ENCODE results near the gene IL6ST. TPM values are rescaled to one million over a fixed set of nuclear protein-coding genes. Genes with fewer than 3 reads are reported as not detected.

The IL6ST gene
- total RNA-seq, 1 experiment from 2014 or later = 60.2 TPM

DNA sequence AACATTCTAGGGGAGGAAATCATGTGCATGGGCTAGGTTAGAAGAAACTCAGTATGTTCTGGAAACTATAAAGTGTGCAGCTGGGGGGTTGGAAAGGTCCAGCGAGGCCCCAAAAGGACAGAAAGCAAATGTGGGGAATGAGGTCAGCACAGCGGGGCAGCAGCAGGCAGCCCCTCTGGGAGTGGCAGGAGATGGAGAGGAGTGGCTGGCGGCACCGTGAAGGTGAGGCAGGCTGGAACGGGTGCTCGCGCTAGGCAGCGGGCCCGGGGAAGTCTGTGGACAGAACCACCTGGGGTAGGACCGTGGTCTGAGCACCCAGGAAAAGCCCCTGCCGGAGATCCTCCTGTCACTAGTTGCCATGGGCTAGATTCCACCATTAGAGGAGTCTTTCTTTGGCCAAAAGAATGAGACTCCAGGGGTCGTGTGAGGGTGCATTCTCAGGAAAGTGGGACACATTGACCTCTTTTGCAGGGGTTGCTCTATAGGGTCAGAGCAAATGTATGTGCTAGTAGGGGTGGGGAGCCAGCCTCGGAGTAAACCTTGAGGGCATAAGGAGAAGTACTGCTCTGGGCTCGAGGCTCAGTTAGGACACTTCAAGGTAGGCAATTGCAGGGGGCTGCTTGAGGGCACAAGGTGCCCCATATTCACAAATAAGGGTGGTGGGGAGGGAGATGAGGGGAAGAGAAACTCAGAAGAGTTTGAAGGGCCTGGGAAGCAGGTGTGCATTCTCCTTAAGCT is 61.2 kb downstream of the IL6ST start:
- TF ChIP-seq, protein P1, sequence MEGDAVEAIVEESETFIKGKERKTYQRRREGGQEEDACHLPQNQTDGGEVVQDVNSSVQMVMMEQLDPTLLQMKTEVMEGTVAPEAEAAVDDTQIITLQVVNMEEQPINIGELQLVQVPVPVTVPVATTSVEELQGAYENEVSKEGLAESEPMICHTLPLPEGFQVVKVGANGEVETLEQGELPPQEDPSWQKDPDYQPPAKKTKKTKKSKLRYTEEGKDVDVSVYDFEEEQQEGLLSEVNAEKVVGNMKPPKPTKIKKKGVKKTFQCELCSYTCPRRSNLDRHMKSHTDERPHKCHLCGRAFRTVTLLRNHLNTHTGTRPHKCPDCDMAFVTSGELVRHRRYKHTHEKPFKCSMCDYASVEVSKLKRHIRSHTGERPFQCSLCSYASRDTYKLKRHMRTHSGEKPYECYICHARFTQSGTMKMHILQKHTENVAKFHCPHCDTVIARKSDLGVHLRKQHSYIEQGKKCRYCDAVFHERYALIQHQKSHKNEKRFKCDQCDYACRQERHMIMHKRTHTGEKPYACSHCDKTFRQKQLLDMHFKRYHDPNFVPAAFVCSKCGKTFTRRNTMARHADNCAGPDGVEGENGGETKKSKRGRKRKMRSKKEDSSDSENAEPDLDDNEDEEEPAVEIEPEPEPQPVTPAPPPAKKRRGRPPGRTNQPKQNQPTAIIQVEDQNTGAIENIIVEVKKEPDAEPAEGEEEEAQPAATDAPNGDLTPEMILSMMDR (conservative IDR thresholded peaks at IDR 0.05) = no peak
- no peak for TF ChIP-seq EZH2 (IDR thresholded peaks at IDR 0.05; ENCODE audit: low read depth)
- Histone ChIP-seq H3K36me3 (ENCODE audit: low read depth) (no peaks in the 10 kb centered on the region), H3K4me3 (no peak overlapping the region), H3K4me1 (replicated peaks; ENCODE audit: insufficient read depth) (peaks cover 23% of the 10 kb centered on the region), H3K79me2 (ENCODE audit: low read depth) (no peaks in the 10 kb centered on the region), H3K4me2 (peak overlapping the region; percentile 50), H3K9me3 (ENCODE audit: insufficient read depth, low read depth) (no peaks in the 10 kb centered on the region), H3K27me3 (ENCODE audit: insufficient read depth, low read depth) (no peaks in the 10 kb centered on the region), H2AFZ (no peak overlapping the region), H3K27ac (peak overlapping the region; percentile 15; the same call in 1 of the 2 replicates), H3K9me2 (ENCODE audit: insufficient read depth) (no peaks in the 10 kb centered on the region), H3F3A (ENCODE audit: insufficient read depth, low read depth) (peaks cover 22% of the 10 kb centered on the region), H4K20me1 (ENCODE audit: insufficient read depth) (no peaks in the 10 kb centered on the region)
- CTCF ChIA-PET = no interaction called here
- no TSS peak for BruUV-seq (replicated peaks)
- intact Hi-C loops (cut with micrococcal nuclease; ENCODE audit: unreplicated experiment) = loop anchor here (10.0 kb wide), 2 partner anchors 941 to 1341 kb away; no protein-coding TSS in a partner anchor
- no peak for DNase-seq
- POLR2A ChIA-PET (ENCODE audit: unreplicated experiment) = no interaction called here

DNA sequence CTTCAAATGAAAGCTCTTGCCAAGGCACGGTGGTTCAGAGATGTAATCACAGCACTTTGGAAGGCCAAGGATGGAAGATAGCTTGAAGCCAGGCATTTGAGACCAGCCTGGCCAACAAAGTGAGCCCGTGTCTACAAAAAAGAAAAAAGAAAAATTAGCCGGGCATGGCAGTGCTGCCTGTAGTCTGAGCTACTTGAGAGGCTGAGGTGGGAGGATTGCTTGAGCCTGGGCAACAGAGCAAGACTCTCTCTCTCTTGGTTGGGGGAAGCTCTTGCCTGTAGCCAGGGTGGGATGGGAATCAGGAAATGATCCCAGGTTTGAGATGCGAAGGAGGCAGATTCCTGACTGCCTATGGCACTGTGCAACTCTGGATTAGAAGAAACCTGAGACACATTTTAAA is 62.1 kb downstream of the IL6ST start:
- Histone ChIP-seq H3K36me3 (ENCODE audit: low read depth) (no peaks in the 10 kb centered on the region), H4K20me1 (ENCODE audit: insufficient read depth) (no peaks in the 10 kb centered on the region), H3K4me1 (replicated peaks; ENCODE audit: insufficient read depth) (peaks cover 23% of the 10 kb centered on the region), H3K9me3 (ENCODE audit: insufficient read depth, low read depth) (no peaks in the 10 kb centered on the region), H3K9me2 (ENCODE audit: insufficient read depth) (no peaks in the 10 kb centered on the region), H3K4me2 (no peak overlapping the region), H3F3A (ENCODE audit: insufficient read depth, low read depth) (peaks cover 17% of the 10 kb centered on the region), H3K4me3 (no peak overlapping the region), H3K27me3 (ENCODE audit: insufficient read depth, low read depth) (no peaks in the 10 kb centered on the region), H3K27ac (no peak overlapping the region), H3K79me2 (ENCODE audit: low read depth) (no peaks in the 10 kb centered on the region), H2AFZ (no peak overlapping the region)
- no TSS peak for BruUV-seq (replicated peaks)
- TF ChIP-seq EZH2 (IDR thresholded peaks at IDR 0.05; ENCODE audit: low read depth) = no peak
- TF ChIP-seq, protein P1 (conservative IDR thresholded peaks at IDR 0.05) = no peak
- intact Hi-C loops (cut with micrococcal nuclease; ENCODE audit: unreplicated experiment) = loop anchor here (10.0 kb wide), 2 partner anchors 942 to 1342 kb away; no protein-coding TSS in a partner anchor
- POLR2A ChIA-PET (ENCODE audit: unreplicated experiment) = no interaction called here
- no peak for DNase-seq
- CTCF ChIA-PET = no interaction called here

DNA sequence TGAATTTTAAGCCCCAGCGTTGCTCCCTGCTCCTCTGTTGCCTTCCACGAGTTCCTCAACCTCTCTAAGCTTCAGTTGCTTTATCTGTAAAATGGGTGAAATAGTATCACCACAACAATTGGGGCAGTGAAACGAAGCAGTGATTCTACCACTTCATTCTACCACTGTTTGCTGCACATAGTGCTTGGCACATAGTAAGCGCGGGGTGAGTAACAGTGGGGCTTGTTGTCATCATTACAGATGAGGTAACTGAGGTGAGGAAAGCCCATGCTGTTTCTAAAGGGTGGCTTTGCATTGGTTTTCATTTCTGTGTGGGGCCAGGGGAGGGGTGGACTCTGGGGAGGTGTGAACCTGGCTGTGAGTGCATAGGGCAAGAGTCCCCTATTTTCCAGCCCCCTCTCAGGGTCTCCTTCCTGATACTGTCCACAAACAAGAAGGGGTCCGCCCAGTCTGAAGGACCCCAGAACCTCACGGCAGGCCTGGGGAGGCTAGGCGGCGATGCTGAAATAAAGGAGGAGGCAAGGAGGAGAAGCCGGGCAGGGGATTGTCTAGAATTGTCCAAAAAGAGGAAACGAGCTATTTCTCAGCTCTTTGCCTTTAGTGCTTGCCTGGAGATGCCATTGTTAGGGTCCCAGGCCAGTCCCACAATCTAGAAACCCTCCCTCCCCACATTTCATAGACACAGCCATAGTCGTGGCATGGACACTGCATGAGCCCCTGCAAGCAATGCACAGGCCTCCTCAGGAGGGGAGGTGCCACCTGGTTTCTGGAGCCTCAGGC is 65.6 kb downstream of the IL6ST start:
- Histone ChIP-seq H3K9me3 (ENCODE audit: insufficient read depth, low read depth) (no peaks in the 10 kb centered on the region), H3K9me2 (ENCODE audit: insufficient read depth) (no peaks in the 10 kb centered on the region), H2AFZ (no peak overlapping the region), H3K27me3 (ENCODE audit: insufficient read depth, low read depth) (no peaks in the 10 kb centered on the region), H3K27ac (no peak overlapping the region), H4K20me1 (ENCODE audit: insufficient read depth) (no peaks in the 10 kb centered on the region), H3K36me3 (ENCODE audit: low read depth) (no peaks in the 10 kb centered on the region), H3K4me2 (no peak overlapping the region), H3K4me1 (replicated peaks; ENCODE audit: insufficient read depth) (peaks cover 13% of the 10 kb centered on the region), H3F3A (ENCODE audit: insufficient read depth, low read depth) (peaks cover 5% of the 10 kb centered on the region; the same call in 1 of the 2 replicates), H3K4me3 (no peak overlapping the region), H3K79me2 (ENCODE audit: low read depth) (no peaks in the 10 kb centered on the region)
- no peak for TF ChIP-seq EZH2 (IDR thresholded peaks at IDR 0.05; ENCODE audit: low read depth)
- TF ChIP-seq, protein P1 (conservative IDR thresholded peaks at IDR 0.05) = no peak
- ChIA-PET POLR2A (ENCODE audit: unreplicated experiment) (no interaction called here), CTCF (interaction anchor here (0.7 kb wide), 1 partner anchor 225 kb away, joined by 8 read pairs; no protein-coding TSS in a partner anchor)
- DNase-seq = no peak
- intact Hi-C loops (cut with micrococcal nuclease; ENCODE audit: unreplicated experiment) = no loop called here
- no TSS peak for BruUV-seq (replicated peaks)

Data from PC-9 (cell line).